Gastroesophageal sphincter (tissue), 4 donors: ENCODE measurements around the gene PUM1. TPM values are rescaled to one million over a fixed set of nuclear protein-coding genes. Genes with fewer than 3 reads are reported as not detected.
A peak's percentile ranks its signal among the peaks of the same experiment; 100 is the strongest.

Source experiments
- ATAC-seq: fragments of 150-250 bp; one replicate; pipeline ENCODE4 v1.9.1; 2016; ENCODE audit warnings: mild to moderate bottlenecking, moderate library complexity
- H3K27ac ChIP-seq, 4 donors: fragments of 200-600 bp; sonication (generic) in 3 of 4; 1 replicate in 3 of 4; 2 replicates in 1 of 4; pipeline ENCODE4 v1.5.1; 2016 to 2019
- H3K27me3 ChIP-seq: fragments of 200-600 bp; sonication (generic); one replicate; pipeline ENCODE4 v1.5.1; 2019
- H3K36me3 ChIP-seq, 2 donors: fragments of 200-600 bp; sonication (generic); one replicate each; pipeline ENCODE4 v1.5.1; 2019; ENCODE audit warnings: control low read depth in 1 of 2
- H3K4me1 ChIP-seq, 3 donors: fragments of 200-600 bp; sonication (generic); 1 replicate in 2 of 3; 2 replicates in 1 of 3; pipeline ENCODE4 v1.5.1; 2016 to 2019; ENCODE audit warnings: control low read depth in 2 of 3
- H3K4me3 ChIP-seq, 2 donors: fragments of 200-600 bp; sonication (generic); one replicate each; pipeline ENCODE4 v1.5.1; 2019; ENCODE audit warnings: mild to moderate bottlenecking in 1 of 2, moderate library complexity in 1 of 2
- H3K9me3 ChIP-seq, 3 donors: fragments of 200-600 bp; sonication (generic); one replicate each; pipeline ENCODE4 v1.5.1; 2017 to 2019; ENCODE audit warnings: control low read depth in 2 of 3
- CTCF ChIP-seq, 4 experiments: fragments of 200-600 bp in 2 of 4; fragments of 450-650 bp in 2 of 4; sonication (generic) in 1 of 4; IDR thresholded peaks; one replicate each; pipeline ENCODE4 v1.5.1; 2017 to 2019; ENCODE audit warnings: antibody characterized with exemption in 4 of 4, mild to moderate bottlenecking in 2 of 4, moderate library complexity in 2 of 4
- EP300 ChIP-seq: sonication (generic); formaldehyde crosslinking; IDR thresholded peaks from one replicate; pipeline ENCODE4 v1.6.1; 2017; ENCODE audit warnings: antibody characterized with exemption, mild to moderate bottlenecking
- POLR2A ChIP-seq, 2 donors: fragments of 450-650 bp; IDR thresholded peaks; one replicate each; pipeline ENCODE4 v1.6.1; 2017; ENCODE audit warnings: antibody characterized with exemption in 2 of 2, mild to moderate bottlenecking in 2 of 2, moderate library complexity in 1 of 2
- POLR2AphosphoS5 ChIP-seq: sonication (generic); formaldehyde crosslinking; IDR thresholded peaks from one replicate; pipeline ENCODE4 v1.6.1; 2017; ENCODE audit warnings: antibody characterized with exemption
- WGBS, 2 donors: methylation state at CpG; one replicate each; pipeline ENCODE4 v1.1.5; 2018; ENCODE audit warnings: low coverage in 1 of 2; 5-methylcytosine and 5-hydroxymethylcytosine counted together
- total RNA-seq, 4 donors: library from RNA; depleted of rRNA; stranded (reverse); fragments of >200 nt; gene quantifications; one replicate each; pipeline ENCODE4 v1.1.0, GENCODE V29; 2016

Gene PUM1
- total RNA-seq, 4 donors from 2014 or later = 83.8 to 90.7 (median 88.4) TPM

DNA sequence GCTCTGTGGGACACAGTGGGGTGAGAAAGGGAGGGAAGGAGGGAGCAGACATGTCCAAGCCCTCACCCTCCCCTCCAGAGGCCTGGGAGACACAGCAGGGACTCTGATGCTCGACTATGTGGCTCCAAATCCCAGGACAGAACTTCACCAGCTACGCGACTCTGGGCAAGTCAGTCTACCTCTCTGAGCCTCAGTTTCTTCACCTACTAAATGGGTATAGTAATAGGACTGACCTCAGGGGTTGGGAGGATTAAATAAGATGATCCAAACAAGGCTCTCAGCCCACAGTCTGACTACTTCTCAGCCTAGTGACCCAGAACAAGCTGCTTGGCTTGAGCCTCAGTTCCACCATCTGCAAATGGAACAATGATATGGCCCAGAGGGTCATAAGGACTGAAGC lies 176.5 kb downstream of the PUM1 start:
- WGBS, 2 donors = 40% methylated on average over 1 of the region's 3 CpGs; no CpG with 5 or more reads in 1 of the 2 donors
- H3K4me3 ChIP-seq = no peak overlapping the region
- peaks cover 9 to 95% (median 58%) of the 10 kb centered on the region in 3 donors for H3K4me1 ChIP-seq

GRCh38 chr1:30888391-30888790 lies 177.1 kb downstream of the PUM1 start:
- no peaks in the 10 kb centered on the region for H3K27me3 ChIP-seq
- H3K4me3 ChIP-seq = no peak overlapping the region
- no peaks in the 10 kb centered on the region for H3K9me3 ChIP-seq
- peaks cover 9 to 95% (median 59%) of the 10 kb centered on the region in 3 donors for H3K4me1 ChIP-seq
- ATAC-seq = peak; percentile 91
- WGBS, 2 donors = no CpG with 5 or more reads among the region's 8 CpGs
- peak overlapping the region; percentile 87 to 98 (median 91) for H3K27ac ChIP-seq
- H3K36me3 ChIP-seq = no peaks in the 10 kb centered on the region
- TF ChIP-seq POLR2A (IDR thresholded peaks at IDR 0.05) = no peak
- peak; percentile 92 for TF ChIP-seq POLR2AphosphoS5
- TF ChIP-seq EP300 = no peak

More for the DNA sequence above, 176.5 kb downstream of the PUM1 start:
- ATAC-seq = no peak
- Histone ChIP-seq H3K27ac (peak overlapping the region; percentile 57 to 98 (median 91)), H3K27me3 (no peaks in the 10 kb centered on the region), H3K36me3 (no peaks in the 10 kb centered on the region), H3K9me3 (no peaks in the 10 kb centered on the region)
- no peak for TF ChIP-seq EP300
- TF ChIP-seq POLR2AphosphoS5 = no peak
- no peak for TF ChIP-seq POLR2A (IDR thresholded peaks at IDR 0.05)
- TF ChIP-seq CTCF (IDR thresholded peaks at IDR 0.05) = no peak

- TF ChIP-seq EP300 (no peak), POLR2AphosphoS5 (peak; percentile 59), CTCF (IDR thresholded peaks at IDR 0.05) (no peak), POLR2A (IDR thresholded peaks at IDR 0.05) (no peak)
- peak; percentile 53 for ATAC-seq
- 60 to 65% methylated on average over 2 to 6 of the region's 10 CpGs for WGBS, 2 donors
- H3K36me3 ChIP-seq = no peaks in the 10 kb centered on the region
- H3K27me3 ChIP-seq = no peaks in the 10 kb centered on the region
- peaks cover 9 to 95% (median 60%) of the 10 kb centered on the region in 3 donors for H3K4me1 ChIP-seq
- H3K9me3 ChIP-seq = no peaks in the 10 kb centered on the region
- peak overlapping the region; percentile 87 to 98 (median 91) for H3K27ac ChIP-seq
- H3K4me3 ChIP-seq = no peak overlapping the region
These were observed 177.8 kb downstream of the PUM1 start for GRCh38 chr1:30887485-30888315.

DNA sequence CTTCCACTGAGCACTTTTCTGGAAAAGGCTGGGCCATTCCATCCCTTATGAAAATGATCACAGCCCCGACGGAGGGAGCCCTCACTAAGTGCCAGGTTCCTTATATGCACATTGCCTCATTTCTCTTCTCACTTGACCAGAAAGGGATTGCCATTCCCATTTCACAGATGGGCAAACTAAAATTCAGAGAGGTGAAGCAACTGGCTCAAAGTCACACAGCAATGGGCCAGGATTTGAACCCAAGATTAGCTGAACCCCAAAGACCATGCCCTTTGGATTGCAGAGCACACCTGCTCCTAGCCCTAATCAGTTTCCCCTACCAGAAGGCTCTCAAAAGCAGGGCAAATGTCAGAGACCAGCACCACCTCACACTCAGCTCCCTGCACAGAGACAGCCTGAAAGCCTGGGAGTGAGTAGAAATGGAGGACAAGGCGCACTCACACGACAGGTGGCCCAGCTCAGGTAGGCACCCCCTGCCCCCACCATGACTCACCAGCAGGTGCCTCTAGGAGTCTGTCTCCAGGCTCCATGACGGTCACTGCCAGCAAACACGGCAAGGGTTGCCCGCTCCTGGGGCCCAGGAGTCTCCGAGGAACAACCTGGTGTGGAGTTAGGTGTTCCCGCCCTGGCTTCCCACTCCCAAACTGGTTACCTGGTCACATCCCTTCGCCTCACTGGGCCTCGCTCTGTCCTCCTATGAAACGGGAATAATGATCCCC lies 178.6 kb downstream of the PUM1 start:
- TF ChIP-seq POLR2AphosphoS5 (peak; percentile 8), POLR2A (IDR thresholded peaks at IDR 0.05) (no peak), EP300 (no peak)
- H3K4me3 ChIP-seq = no peak overlapping the region
- no peak for ATAC-seq
- peak overlapping the region; percentile 87 to 98 (median 91) for H3K27ac ChIP-seq
- 0 to 32% methylated on average over 2 to 3 of the region's 12 CpGs for WGBS, 2 donors
- H3K36me3 ChIP-seq = no peaks in the 10 kb centered on the region
- H3K4me1 ChIP-seq = peaks cover 9 to 95% (median 53%) of the 10 kb centered on the region in 3 donors
- H3K27me3 ChIP-seq = no peaks in the 10 kb centered on the region
- no peaks in the 10 kb centered on the region for H3K9me3 ChIP-seq

GRCh38 chr1:30885570-30886522 lies 179.7 kb downstream of the PUM1 start:
- no peaks in the 10 kb centered on the region for H3K9me3 ChIP-seq
- H3K36me3 ChIP-seq = no peaks in the 10 kb centered on the region
- no peak for ATAC-seq
- WGBS, 2 donors = 45 to 56% methylated on average over 7 of the region's 17 CpGs
- TF ChIP-seq POLR2AphosphoS5 (no peak), CTCF (IDR thresholded peaks at IDR 0.05) (no peak), POLR2A (IDR thresholded peaks at IDR 0.05) (no peak), EP300 (no peak)
- H3K4me1 ChIP-seq = peaks cover 9 to 95% (median 52%) of the 10 kb centered on the region in 3 donors
- no peak overlapping the region for H3K4me3 ChIP-seq
- H3K27me3 ChIP-seq = no peaks in the 10 kb centered on the region
- peak overlapping the region; percentile 41 to 98 (median 91) for H3K27ac ChIP-seq
